Measurements from ENCODE around the gene MGAT5B. TPM values are rescaled to one million over a fixed set of nuclear protein-coding genes. Genes with fewer than 3 reads are reported as not detected.

MGAT5B gene
- total and polyA plus RNA-seq, 4 donors, result 0.02 to 0.25 TPM; not detected in 2

DNA sequence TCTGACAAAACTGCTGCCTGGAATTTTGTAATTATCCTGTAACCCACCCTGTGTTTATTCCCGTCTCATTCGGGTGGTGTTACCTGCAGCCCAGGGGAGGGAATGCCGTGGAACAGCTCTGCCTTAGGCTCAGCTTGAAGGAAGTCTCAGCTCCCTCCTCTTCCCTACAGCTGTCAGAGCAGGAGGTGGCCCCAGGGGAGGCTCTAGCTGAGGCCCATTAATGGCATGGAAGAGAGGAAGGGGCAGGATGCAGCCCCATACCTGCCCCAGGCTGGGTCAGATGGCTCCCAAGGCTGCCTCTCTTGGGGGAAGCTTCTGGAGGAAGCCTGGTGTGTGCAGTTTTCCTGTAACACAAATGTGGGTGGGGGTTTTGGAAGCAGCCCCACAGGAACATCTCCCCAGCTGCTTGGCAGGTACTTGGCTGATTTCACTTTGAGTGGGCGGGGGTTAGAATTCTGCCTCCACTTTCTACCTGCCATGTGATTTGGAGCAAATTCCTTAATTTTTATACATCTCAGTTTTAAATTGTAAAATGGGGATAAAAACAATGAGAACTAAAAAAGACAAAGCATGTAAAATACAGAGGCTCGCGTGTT is 103.9 kb downstream of the MGAT5B start:
- WGBS, result 67% methylated on average over 6 of the region's 6 CpGs

GRCh38 chr17:76973040-76973439 is 104.8 kb downstream of the MGAT5B start:
- H3K9me3 ChIP-seq (ENCODE audit: control insufficient read depth in 4 of 4, low read length in 3 of 4), result peaks cover 0 to 3% (median 0%) of the 10 kb centered on the region in 4 donors
- TF ChIP-seq YY1 (IDR thresholded peaks at IDR 0.05) (no peak), HNF4G (IDR thresholded peaks at IDR 0.05) (no peak), CTCF (IDR thresholded peaks at IDR 0.05; ENCODE audit: low read depth, low read length, missing input control) (no peak), TAF1 (conservative IDR thresholded peaks at IDR 0.05) (no peak), FOXA2 (IDR thresholded peaks at IDR 0.05) (no peak), EGR1 (IDR thresholded peaks at IDR 0.05; ENCODE audit: low read depth in 2 of 2) (no peak), GABPA (IDR thresholded peaks at IDR 0.05 in 1 of 2, conservative IDR thresholded peaks at IDR 0.05 in 1 of 2) (no peak), ZBTB33 (IDR thresholded peaks at IDR 0.05) (no peak), SP1 (IDR thresholded peaks at IDR 0.05) (no peak), ATF3 (IDR thresholded peaks at IDR 0.05) (no peak)
- no peak overlapping the region for H3K4me3 ChIP-seq (ENCODE audit: low read depth in 1 of 3, low read length in 3 of 3)
- no peak for DNase-seq (ENCODE audit: low spot score)
- H3K27ac ChIP-seq (ENCODE audit: low read depth in 1 of 2, low read length in 2 of 2), result no peak overlapping the region
- peaks cover 0 to 14% (median under 1%) of the 10 kb centered on the region in 4 donors for H3K27me3 ChIP-seq (ENCODE audit: control insufficient read depth in 4 of 4, insufficient read depth in 4 of 4, low read length in 3 of 4)
- H3K36me3 ChIP-seq (ENCODE audit: control insufficient read depth in 4 of 4, insufficient read depth in 3 of 4, low read depth in 1 of 4, low read length in 3 of 4), result no peaks in the 10 kb centered on the region
- peaks cover 0 to 9% (median 0%) of the 10 kb centered on the region in 4 donors for H3K4me1 ChIP-seq (ENCODE audit: control insufficient read depth in 4 of 4, insufficient read depth in 4 of 4, low read length in 3 of 4)
- WGBS, result 83% methylated on average over 8 of the region's 8 CpGs
- no peak overlapping the region for H3K9ac ChIP-seq (ENCODE audit: low read depth in 1 of 2, low read length in 2 of 2)

More for the DNA sequence above, 103.9 kb downstream of the MGAT5B start:
- Histone ChIP-seq H3K9me3 (ENCODE audit: control insufficient read depth in 4 of 4, low read length in 3 of 4) (peaks cover 0 to 3% (median 0%) of the 10 kb centered on the region in 4 donors), H3K36me3 (ENCODE audit: control insufficient read depth in 4 of 4, insufficient read depth in 3 of 4, low read depth in 1 of 4, low read length in 3 of 4) (no peaks in the 10 kb centered on the region), H3K9ac (ENCODE audit: low read depth in 1 of 2, low read length in 2 of 2) (no peak overlapping the region), H3K27me3 (ENCODE audit: control insufficient read depth in 4 of 4, insufficient read depth in 4 of 4, low read length in 3 of 4) (peaks cover 0 to 19% (median under 1%) of the 10 kb centered on the region in 4 donors), H3K4me1 (ENCODE audit: control insufficient read depth in 4 of 4, insufficient read depth in 4 of 4, low read length in 3 of 4) (peaks cover 0 to 9% (median 0%) of the 10 kb centered on the region in 4 donors), H3K27ac (ENCODE audit: low read depth in 1 of 2, low read length in 2 of 2) (no peak overlapping the region), H3K4me3 (ENCODE audit: low read depth in 1 of 3, low read length in 3 of 3) (no peak overlapping the region)
- no peak for TF ChIP-seq JUND (IDR thresholded peaks at IDR 0.05)
- TF ChIP-seq GABPA (IDR thresholded peaks at IDR 0.05 in 1 of 2, conservative IDR thresholded peaks at IDR 0.05 in 1 of 2), result no peak
- TF ChIP-seq NR2F2 (IDR thresholded peaks at IDR 0.05), result no peak
- no peak for TF ChIP-seq ATF3 (IDR thresholded peaks at IDR 0.05)
- TF ChIP-seq, protein P1, sequence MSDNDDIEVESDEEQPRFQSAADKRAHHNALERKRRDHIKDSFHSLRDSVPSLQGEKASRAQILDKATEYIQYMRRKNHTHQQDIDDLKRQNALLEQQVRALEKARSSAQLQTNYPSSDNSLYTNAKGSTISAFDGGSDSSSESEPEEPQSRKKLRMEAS (IDR thresholded peaks at IDR 0.05), result no peak
- TF ChIP-seq RAD21 (IDR thresholded peaks at IDR 0.05), result no peak
- no peak for TF ChIP-seq ZBTB33 (IDR thresholded peaks at IDR 0.05)
- TF ChIP-seq HNF4G (IDR thresholded peaks at IDR 0.05), result no peak
- no peak for TF ChIP-seq YY1 (IDR thresholded peaks at IDR 0.05)
- TF ChIP-seq EGR1 (IDR thresholded peaks at IDR 0.05; ENCODE audit: low read depth in 2 of 2), result no peak
- TF ChIP-seq RXRA (IDR thresholded peaks at IDR 0.05), result no peak
- TF ChIP-seq FOXA1 (IDR thresholded peaks at IDR 0.05), result no peak
- no peak for DNase-seq (ENCODE audit: low spot score)
